ENCODE results near the gene DLGAP4. TPM values are rescaled to one million over a fixed set of nuclear protein-coding genes. Genes with fewer than 3 reads are reported as not detected.

DLGAP4 gene
- total and polyA plus RNA-seq, 2 of the 8 experiments (the other 6 are each of a cell fraction or from before 2014, with no cell fraction given): 41.2 to 57.2 TPM

- WGBS, 2 experiments (ENCODE audit: extremely low coverage in 1 of 2, insufficient coverage in 1 of 2, insufficient read length in 1 of 2, insufficient replicate concordance in 2 of 2, low coverage in 1 of 2, low lambda C conversion rate in 2 of 2, missing lambda C conversion rate in 1 of 2): 83% methylated on average over 9 of the region's 23 CpGs; no CpG with 5 or more reads in 1 of the 2 experiments
- no peak overlapping the region for H3K23ac ChIP-seq (ENCODE audit: insufficient read length)
- H4K20me1 ChIP-seq (replicated peaks in 1 of 2; ENCODE audit: control insufficient read depth in 1 of 2, insufficient read depth in 2 of 2, low read length in 2 of 2): peaks cover 0 to 5% of the 10 kb centered on the region in 2 experiments
- H2AK5ac ChIP-seq (ENCODE audit: low read depth, low read length): no peak overlapping the region
- H3K4me3 ChIP-seq (ENCODE audit: extremely low read depth in 1 of 4, insufficient read depth in 2 of 4, low read depth in 3 of 4, low read length in 4 of 4): no peak overlapping the region
- no peak for DNase-seq (ENCODE audit: low read depth in 1 of 2, low spot score in 2 of 2)
- no peaks in the 10 kb centered on the region for H3K9me3 ChIP-seq (ENCODE audit: insufficient read depth in 2 of 2, low read depth in 1 of 2, low read length in 1 of 2)
- no peak overlapping the region for H2AFZ ChIP-seq (ENCODE audit: low read length)
- H3K79me2 ChIP-seq (ENCODE audit: control insufficient read depth in 1 of 2, insufficient read depth in 2 of 2, low read length in 2 of 2): no peaks in the 10 kb centered on the region
- H4K5ac ChIP-seq (ENCODE audit: insufficient read length, low read depth, low read length): no peak overlapping the region
- H3K27ac ChIP-seq (ENCODE audit: low read depth, low read length): no peak overlapping the region
- POLR2A ChIA-PET (ENCODE audit: partially characterized antibody): interaction anchor here (0.8 to 1.0 kb wide), 2 partner anchors 53 to 196 kb away, joined by 3 read pairs; partner anchors contain the start of gene AAR2
- H2BK20ac ChIP-seq (ENCODE audit: low read length): no peak overlapping the region
- H2BK5ac ChIP-seq (ENCODE audit: low read depth, low read length): no peak overlapping the region
- no peak overlapping the region for H3K14ac ChIP-seq (ENCODE audit: insufficient read length)
- 0 out of 2 replicates have a peak, but pooled peaks cover 2% of the 10 kb centered on the region for H3K23me2 ChIP-seq (ENCODE audit: low read depth, low read length)
- TF ChIP-seq BRCA1 (IDR thresholded peaks at IDR 0.05; ENCODE audit: low read depth, low read length) (no peak), NRF1 (IDR thresholded peaks at IDR 0.05; ENCODE audit: low read depth, low read length) (no peak), MAFK (IDR thresholded peaks at IDR 0.05; ENCODE audit: low read depth, low read length) (no peak), KDM5A (IDR thresholded peaks at IDR 0.05; ENCODE audit: low read length) (no peak), TCF12 (IDR thresholded peaks at IDR 0.05; ENCODE audit: low read depth, low read length) (no peak), CBX8 (IDR thresholded peaks at IDR 0.05; ENCODE audit: borderline replicate concordance, low read depth, low read length) (no peak), ASH2L (IDR thresholded peaks at IDR 0.05; ENCODE audit: low read length) (no peak), SP1 (IDR thresholded peaks at IDR 0.05; ENCODE audit: low read depth, low read length) (no peak), TEAD4 (IDR thresholded peaks at IDR 0.05; ENCODE audit: low read depth, low read length) (no peak), NANOG (IDR thresholded peaks at IDR 0.05; ENCODE audit: insufficient read depth, low read depth, low read length, poor library complexity, severe bottlenecking) (no peak), HDAC6 (IDR thresholded peaks at IDR 0.05; ENCODE audit: low read depth, low read length) (no peak), RXRA (IDR thresholded peaks at IDR 0.05; ENCODE audit: insufficient read depth, low read depth, low read length) (no peak), SIX5 (IDR thresholded peaks at IDR 0.05; ENCODE audit: low read depth, low read length) (no peak), EGR1 (IDR thresholded peaks at IDR 0.05; ENCODE audit: borderline replicate concordance, low read depth, low read length) (no peak), RFX5 (IDR thresholded peaks at IDR 0.05; ENCODE audit: borderline replicate concordance, low read depth, low read length) (no peak)
- peaks cover 0 to 10% (median 5%) of the 10 kb centered on the region in 4 experiments; a peak in 3 of 7 replicates for H3K27me3 ChIP-seq (replicated peaks in 1 of 4; ENCODE audit: control insufficient read depth in 3 of 4, extremely low read depth in 1 of 4, insufficient read depth in 3 of 4, low read length in 3 of 4)
- no peak overlapping the region for H4K8ac ChIP-seq (ENCODE audit: extremely low read depth, insufficient read depth, low read length)
- no peak overlapping the region for H2BK120ac ChIP-seq (replicated peaks; ENCODE audit: low read depth, low read length)
- H2BK12ac ChIP-seq (ENCODE audit: low read depth, low read length): no peak overlapping the region
- H3K36me3 ChIP-seq (ENCODE audit: control insufficient read depth in 2 of 4, insufficient read depth in 4 of 4, low read length in 3 of 4): no peaks in the 10 kb centered on the region
- no peak overlapping the region for H2BK15ac ChIP-seq (ENCODE audit: low read length)
- no peak overlapping the region for H3K9ac ChIP-seq (replicated peaks in 1 of 4; ENCODE audit: extremely low read depth in 1 of 4, low read depth in 3 of 4, low read length in 3 of 4)
- no peak overlapping the region for H3K56ac ChIP-seq (replicated peaks; ENCODE audit: insufficient read length, low read depth, low read length)
- no peak for FAIRE-seq
- no peaks in the 10 kb centered on the region for H3K79me1 ChIP-seq (ENCODE audit: low read depth, low read length)
- H3K4ac ChIP-seq (replicated peaks; ENCODE audit: insufficient read length, low read depth, low read length): no peak overlapping the region
- CTCF ChIA-PET (ENCODE audit: partially characterized antibody): interaction anchor here (0.9 to 1.7 kb wide), 4 partner anchors 8 to 300 kb away, joined by 4 read pairs; no protein-coding TSS in a partner anchor
- no peak overlapping the region for H3K18ac ChIP-seq (ENCODE audit: extremely low read depth, low read length)
- no peak overlapping the region for H4K91ac ChIP-seq (replicated peaks; ENCODE audit: insufficient read length, low read length)
- no peak overlapping the region for H3K4me2 ChIP-seq (ENCODE audit: insufficient read depth in 1 of 2, low read depth in 2 of 2, low read length in 2 of 2)
- H3K4me1 ChIP-seq (replicated peaks in 1 of 4; ENCODE audit: control insufficient read depth in 3 of 4, insufficient read depth in 4 of 4, low read length in 3 of 4): peaks cover 0 to 6% (median 2%) of the 10 kb centered on the region in 4 experiments; a peak in 3 of 7 replicates
These were observed 126.0 kb downstream of the DLGAP4 start for GRCh38 chr20:36432096-36432495.

All from H1 (cell line).